Measurements from ENCODE around the gene SLC38A4.

The SLC38A4 gene

DNA sequence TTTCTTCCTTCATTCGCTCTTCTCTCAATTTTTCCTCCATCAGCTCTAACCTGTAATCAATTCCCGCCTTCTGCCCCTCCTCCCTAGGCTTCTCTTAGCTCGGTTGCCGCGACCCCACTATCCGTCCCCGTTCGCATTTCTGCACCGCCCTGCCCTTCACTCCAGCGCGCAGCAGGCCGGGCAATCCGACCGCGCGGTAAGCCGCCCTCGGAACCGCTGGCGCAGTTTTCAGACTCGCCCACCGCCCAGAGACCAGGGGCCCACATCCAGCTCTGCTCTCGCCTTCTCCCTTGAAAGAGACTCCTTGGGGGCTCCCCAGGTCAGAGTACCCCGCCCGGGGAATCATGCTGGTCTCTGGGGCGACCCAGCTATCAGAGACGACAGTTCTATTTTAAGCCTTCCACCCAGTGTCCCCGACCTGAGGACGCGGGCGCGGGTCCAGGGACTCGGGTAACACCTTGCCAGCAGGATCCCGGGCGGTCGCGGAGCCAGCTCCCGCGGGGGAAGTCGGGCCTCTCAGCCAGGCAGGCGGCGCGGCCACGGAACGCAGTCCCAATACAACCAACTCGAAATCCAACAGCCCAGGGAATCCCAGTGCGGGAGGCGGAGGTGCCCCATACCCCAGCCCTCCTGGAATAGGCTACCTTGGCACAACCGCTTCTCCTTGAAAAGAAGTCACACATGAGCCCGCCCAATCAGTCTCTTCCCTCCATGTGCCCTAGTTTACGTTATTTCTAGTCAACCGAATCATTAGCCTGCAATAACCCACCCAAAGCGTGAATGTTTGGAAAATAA is 5.7 kb upstream of the SLC38A4 start:
- Mint-ChIP-seq H3K27me3 (ENCODE audit: low read depth) (peaks cover 78% of the 10 kb centered on the region), H3K4me3 (peak overlapping the region; percentile 82 to 93 (median 83)), H3K9me3 (peaks cover under 1% of the 10 kb centered on the region), H3K27ac (peak overlapping the region in 1 of 3 experiments; percentile 36), H3K4me1 (peaks cover 9% of the 10 kb centered on the region), H3K36me3 (ENCODE audit: low read depth) (no peaks in the 10 kb centered on the region)
- no peak for TF ChIP-seq CTCF (IDR thresholded peaks at IDR 0.05; ENCODE audit: unreplicated experiment in 3 of 3)

GRCh38 chr12:46830731-46831334 is 5.0 kb upstream of the SLC38A4 start:
- Mint-ChIP-seq H3K27me3 (ENCODE audit: low read depth) (peaks cover 83% of the 10 kb centered on the region), H3K4me1 (peaks cover 11% of the 10 kb centered on the region), H3K4me3 (peak overlapping the region; percentile 82 to 93 (median 83)), H3K36me3 (ENCODE audit: low read depth) (no peaks in the 10 kb centered on the region), H3K9me3 (no peaks in the 10 kb centered on the region), H3K27ac (no peak overlapping the region)
- TF ChIP-seq CTCF (IDR thresholded peaks at IDR 0.05; ENCODE audit: unreplicated experiment in 3 of 3) = no peak

DNA sequence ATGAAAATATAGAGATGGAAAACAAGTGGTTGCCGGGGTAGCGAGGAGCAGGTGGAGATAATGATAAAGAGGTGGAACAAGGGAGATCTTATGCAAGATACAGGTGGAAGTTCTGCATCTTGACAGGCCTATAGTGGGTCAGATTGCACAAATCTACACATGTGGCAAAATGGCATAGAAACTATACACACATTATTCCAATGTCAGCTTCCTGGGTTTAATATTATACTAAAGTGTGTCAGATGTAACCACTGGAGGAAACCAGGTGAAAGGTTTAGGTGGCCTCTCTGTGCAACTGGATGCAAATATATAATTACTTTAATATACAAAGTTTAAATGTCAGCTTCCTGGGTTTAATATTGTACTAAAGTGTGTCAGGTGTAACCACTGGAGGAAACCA is 1.1 kb downstream of the SLC38A4 start:
- no peaks in the 10 kb centered on the region for H3K36me3 Mint-ChIP-seq (ENCODE audit: low read depth)
- H3K27me3 Mint-ChIP-seq (ENCODE audit: low read depth) = peaks cover 41% of the 10 kb centered on the region
- H3K4me1 Mint-ChIP-seq = peaks cover 12% of the 10 kb centered on the region
- peak overlapping the region in 1 of 3 experiments; percentile 41 for H3K27ac Mint-ChIP-seq
- peak overlapping the region; percentile 5 to 22 (median 9) for H3K4me3 Mint-ChIP-seq
- H3K9me3 Mint-ChIP-seq = no peaks in the 10 kb centered on the region
- TF ChIP-seq CTCF (IDR thresholded peaks at IDR 0.05; ENCODE audit: unreplicated experiment in 3 of 3) = no peak

DNA sequence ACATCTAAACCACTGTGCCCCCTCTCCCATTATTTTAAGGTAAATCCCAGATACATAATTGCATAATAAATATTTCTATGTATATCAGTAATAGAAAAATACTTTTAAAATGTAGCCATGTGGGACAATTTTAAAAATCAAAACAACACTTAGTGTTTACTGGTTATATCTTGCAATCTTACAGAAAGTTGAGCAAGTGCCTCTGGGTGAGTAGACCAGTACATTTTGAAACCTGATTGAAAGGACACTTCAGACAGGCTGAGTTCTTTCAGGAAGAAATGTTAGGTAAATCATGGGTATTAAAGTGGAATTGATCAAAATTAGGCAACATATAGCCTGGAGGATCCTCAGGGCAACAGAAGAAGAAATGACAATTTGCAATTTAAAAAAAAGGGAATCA is 7.2 kb downstream of the SLC38A4 start:
- Mint-ChIP-seq H3K9me3 (no peaks in the 10 kb centered on the region), H3K4me3 (no peak overlapping the region), H3K27me3 (ENCODE audit: low read depth) (no peaks in the 10 kb centered on the region), H3K27ac (no peak overlapping the region), H3K4me1 (peaks cover 8% of the 10 kb centered on the region), H3K36me3 (ENCODE audit: low read depth) (no peaks in the 10 kb centered on the region)
- no peak for TF ChIP-seq CTCF (IDR thresholded peaks at IDR 0.05; ENCODE audit: unreplicated experiment in 3 of 3)

DNA sequence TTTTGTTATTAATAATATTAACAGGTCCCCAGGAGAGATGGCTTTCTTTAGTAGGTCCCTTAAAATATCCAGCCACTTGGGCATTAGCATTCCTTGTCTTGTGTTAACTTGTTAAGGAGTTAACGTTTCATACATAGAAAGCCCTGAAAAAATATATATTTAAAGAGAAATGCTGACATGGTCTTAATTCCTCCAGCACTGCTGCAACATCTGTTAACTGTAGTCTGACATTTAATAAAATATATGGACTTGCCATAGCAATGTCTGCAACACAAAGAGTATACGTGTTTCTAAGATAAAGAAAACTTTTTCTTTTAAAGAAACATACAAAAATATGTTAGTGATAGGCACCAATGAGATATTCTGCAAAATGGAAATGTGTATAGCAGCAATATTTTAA is 10.0 kb downstream of the SLC38A4 start:
- Mint-ChIP-seq H3K36me3 (ENCODE audit: low read depth) (no peaks in the 10 kb centered on the region), H3K27me3 (ENCODE audit: low read depth) (no peaks in the 10 kb centered on the region), H3K4me1 (peaks cover 8% of the 10 kb centered on the region), H3K9me3 (no peaks in the 10 kb centered on the region), H3K27ac (peak overlapping the region; percentile 72 to 87 (median 83)), H3K4me3 (no peak overlapping the region)
- no peak for TF ChIP-seq CTCF (IDR thresholded peaks at IDR 0.05; ENCODE audit: unreplicated experiment in 3 of 3)
